ENCODE data around the gene PRICKLE4. TPM values are rescaled to one million over a fixed set of nuclear protein-coding genes. Genes with fewer than 3 reads are reported as not detected.

The PRICKLE4 gene
- total and polyA plus RNA-seq, 2 donors (not counting 1 experiment from before 2014, with no cell fraction given), result 0.60 TPM; not detected in 1

GRCh38 chr6:41757931-41758640 is 22.5 kb upstream of the PRICKLE4 start:
- CTCF ChIA-PET, result no interaction called here
- no peaks in the 10 kb centered on the region for H3K4me1 Mint-ChIP-seq
- WGBS (ENCODE audit: insufficient coverage), result 88% methylated on average over 4 of the region's 8 CpGs
- TF ChIP-seq EZH2 (IDR thresholded peaks at IDR 0.05; ENCODE audit: borderline replicate concordance, insufficient read depth, low read depth, low read length, poor library complexity, severe bottlenecking) (no peak), CTCF (IDR thresholded peaks at IDR 0.05) (no peak)
- no peaks in the 10 kb centered on the region for H3K27me3 ChIP-seq (replicated peaks in 1 of 4; ENCODE audit: control extremely low read depth in 1 of 4, control insufficient read depth in 3 of 4, insufficient read depth in 4 of 4, low read length in 3 of 4)
- no peak overlapping the region for H2AFZ ChIP-seq (ENCODE audit: insufficient read depth, low read depth, low read length, poor library complexity, severe bottlenecking)
- POLR2A ChIA-PET, result no interaction called here
- no peaks in the 10 kb centered on the region for H3K4me1 ChIP-seq (ENCODE audit: control insufficient read depth in 2 of 2, insufficient read depth in 2 of 2, low read length in 2 of 2)
- intact Hi-C loops (cut with micrococcal nuclease), result no loop called here
- peaks cover 3% of the 10 kb centered on the region for H3K27me3 Mint-ChIP-seq
- H3K9me3 Mint-ChIP-seq (ENCODE audit: insufficient read depth), result no peaks in the 10 kb centered on the region
- H3K27ac Mint-ChIP-seq, result no peak overlapping the region
- H3K79me2 ChIP-seq (ENCODE audit: control insufficient read depth, insufficient read depth, low read length), result no peaks in the 10 kb centered on the region
- no peaks in the 10 kb centered on the region for H4K20me1 ChIP-seq (ENCODE audit: control insufficient read depth, insufficient read depth, low read length, poor library complexity, severe bottlenecking)
- DNase-seq (no peak), ATAC-seq (ENCODE audit: low read depth) (no peak)
- H3K9me3 ChIP-seq (ENCODE audit: control extremely low read depth in 1 of 3, control insufficient read depth in 2 of 3, insufficient read depth in 1 of 3, low read length in 2 of 3), result no peaks in the 10 kb centered on the region
- H3K4me2 ChIP-seq (replicated peaks; ENCODE audit: low read depth, low read length, poor library complexity, severe bottlenecking), result no peak overlapping the region
- H3K9ac ChIP-seq (ENCODE audit: low read length), result no peak overlapping the region
- H3K4me3 Mint-ChIP-seq, result no peak overlapping the region
- no peak overlapping the region for H3K4me3 ChIP-seq (ENCODE audit: control extremely low read depth in 1 of 5, extremely low read depth in 1 of 5, insufficient read depth in 1 of 5, low read depth in 2 of 5, low read length in 4 of 5)
- no peaks in the 10 kb centered on the region for H3K36me3 ChIP-seq (replicated peaks in 1 of 2; ENCODE audit: control extremely low read depth in 1 of 2, control insufficient read depth in 1 of 2, extremely low read depth in 1 of 2, insufficient read depth in 2 of 2, low read length in 1 of 2)
- H3K27ac ChIP-seq (ENCODE audit: low read length in 2 of 2), result no peak overlapping the region

DNA sequence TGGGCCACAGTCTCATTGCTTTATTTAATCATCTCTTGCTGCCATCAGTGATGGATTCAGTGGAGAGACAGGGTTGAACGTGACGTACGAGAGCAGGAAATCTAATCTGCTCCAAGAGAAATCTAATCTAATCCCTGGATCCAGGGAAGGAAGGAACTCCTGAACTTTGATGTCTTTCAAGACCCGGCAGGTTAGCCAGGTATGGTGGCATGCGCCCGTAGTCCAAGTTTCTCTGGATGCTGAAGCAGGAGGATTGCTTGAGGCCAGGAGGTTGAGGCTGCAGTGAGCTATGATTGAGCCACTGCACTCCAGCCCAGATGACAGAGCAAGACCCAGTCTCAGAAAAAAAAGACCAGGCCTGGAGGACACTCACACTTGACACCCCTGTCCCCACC is 21.9 kb upstream of the PRICKLE4 start:
- no peak overlapping the region for H2AFZ ChIP-seq (ENCODE audit: insufficient read depth, low read depth, low read length, poor library complexity, severe bottlenecking)
- CTCF ChIA-PET, result interaction anchor here (0.7 kb wide), 1 partner anchor 74 kb away, joined by 4 read pairs; no protein-coding TSS in a partner anchor

More for the DNA sequence above, 21.9 kb upstream of the PRICKLE4 start:
- no peak for DNase-seq
- Histone ChIP-seq H3K4me3 (ENCODE audit: control extremely low read depth in 1 of 5, extremely low read depth in 1 of 5, insufficient read depth in 1 of 5, low read depth in 2 of 5, low read length in 4 of 5) (no peak overlapping the region), H3K9ac (ENCODE audit: low read length) (no peak overlapping the region), H3K4me1 (ENCODE audit: control insufficient read depth in 2 of 2, insufficient read depth in 2 of 2, low read length in 2 of 2) (no peaks in the 10 kb centered on the region), H3K36me3 (replicated peaks in 1 of 2; ENCODE audit: control extremely low read depth in 1 of 2, control insufficient read depth in 1 of 2, extremely low read depth in 1 of 2, insufficient read depth in 2 of 2, low read length in 1 of 2) (no peaks in the 10 kb centered on the region), H3K4me2 (replicated peaks; ENCODE audit: low read depth, low read length, poor library complexity, severe bottlenecking) (no peak overlapping the region), H3K9me3 (ENCODE audit: control extremely low read depth in 1 of 3, control insufficient read depth in 2 of 3, insufficient read depth in 1 of 3, low read length in 2 of 3) (no peaks in the 10 kb centered on the region), H3K27me3 (replicated peaks in 1 of 4; ENCODE audit: control extremely low read depth in 1 of 4, control insufficient read depth in 3 of 4, insufficient read depth in 4 of 4, low read length in 3 of 4) (peaks cover 0 to 3% (median 0%) of the 10 kb centered on the region in 4 experiments), H4K20me1 (ENCODE audit: control insufficient read depth, insufficient read depth, low read length, poor library complexity, severe bottlenecking) (no peaks in the 10 kb centered on the region), H3K27ac (ENCODE audit: low read length in 2 of 2) (no peak overlapping the region), H3K79me2 (ENCODE audit: control insufficient read depth, insufficient read depth, low read length) (no peaks in the 10 kb centered on the region)
- TF ChIP-seq EZH2 (IDR thresholded peaks at IDR 0.05; ENCODE audit: borderline replicate concordance, insufficient read depth, low read depth, low read length, poor library complexity, severe bottlenecking) (no peak), CTCF (IDR thresholded peaks at IDR 0.05) (no peak)
- Mint-ChIP-seq H3K27ac (no peak overlapping the region), H3K9me3 (ENCODE audit: insufficient read depth) (no peaks in the 10 kb centered on the region), H3K4me3 (no peak overlapping the region), H3K4me1 (no peaks in the 10 kb centered on the region), H3K27me3 (peaks cover 3% of the 10 kb centered on the region)
- WGBS (ENCODE audit: insufficient coverage), result 95% methylated on average over 3 of the region's 6 CpGs
- intact Hi-C loops (cut with micrococcal nuclease), result no loop called here
- ATAC-seq (ENCODE audit: low read depth), result no peak
- POLR2A ChIA-PET, result no interaction called here

Data from B cell (primary cell).